GM12891 (cell line): ENCODE data around the gene EPHA2.

Source experiments
- PAX5 ChIP-seq: IDR thresholded peaks from 2 replicates; pipeline ENCODE4 v1.6.1; 2011; ENCODE audit warnings: low read length, moderate library complexity, mild to moderate bottlenecking; ENCODE audit not compliant: insufficient read depth, severe bottlenecking
- POLR2A ChIP-seq: IDR thresholded peaks from 2 replicates; pipeline ENCODE4 v1.6.1; 2011; ENCODE audit warnings: low read depth, low read length, control low read depth
- POLR2AphosphoS5 ChIP-seq: IDR thresholded peaks from 2 replicates; pipeline ENCODE4 v1.6.1; 2011; ENCODE audit warnings: low read depth, low read length, control low read depth
- SPI1 ChIP-seq: IDR thresholded peaks from 2 replicates; pipeline ENCODE4 v1.6.1; 2011; ENCODE audit warnings: low read depth, low read length, control low read depth

DNA sequence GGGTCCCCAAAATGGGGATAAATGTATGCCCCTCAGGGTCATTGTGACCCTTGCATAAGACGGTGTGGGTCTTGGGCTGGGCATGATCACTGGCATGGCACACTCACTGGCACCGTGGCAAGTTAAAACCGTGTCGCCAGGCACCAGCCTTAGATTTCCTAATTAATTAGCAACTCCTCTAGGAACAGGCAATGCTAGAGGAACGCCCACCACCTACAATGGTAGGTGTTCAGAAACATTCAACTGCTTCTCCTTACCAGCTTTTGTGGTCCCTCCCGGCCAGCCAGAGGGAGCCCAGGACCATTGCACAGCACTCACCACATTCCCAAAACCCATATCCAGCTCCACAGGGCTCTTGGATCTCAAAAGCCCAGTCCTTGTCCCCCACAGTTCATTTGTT is 36.4 kb downstream of the EPHA2 start:
- TF ChIP-seq PAX5 (no peak), POLR2A (no peak), POLR2AphosphoS5 (no peak), SPI1 (no peak)
